ENCODE data around the gene LCE7A.
A peak's percentile ranks its signal among the peaks of the same experiment; 100 is the strongest.

LCE7A gene

GRCh38 chr1:152859696-152860095 lies at the start of gene LCE7A:
Gene LCE7A (plus strand): TSS chr1:152859996. CDS start chr1:152860698, 702 bp downstream.
- FAIRE-seq: no peak
- DNase-seq (ENCODE audit: extremely low spot score, insufficient read length, low read depth): no peak

GRCh38 chr1:152811050-152811449 lies 48.7 kb upstream of the LCE7A start:
- DNase-seq (ENCODE audit: extremely low spot score, insufficient read length, low read depth): no peak
- FAIRE-seq: no peak

DNA sequence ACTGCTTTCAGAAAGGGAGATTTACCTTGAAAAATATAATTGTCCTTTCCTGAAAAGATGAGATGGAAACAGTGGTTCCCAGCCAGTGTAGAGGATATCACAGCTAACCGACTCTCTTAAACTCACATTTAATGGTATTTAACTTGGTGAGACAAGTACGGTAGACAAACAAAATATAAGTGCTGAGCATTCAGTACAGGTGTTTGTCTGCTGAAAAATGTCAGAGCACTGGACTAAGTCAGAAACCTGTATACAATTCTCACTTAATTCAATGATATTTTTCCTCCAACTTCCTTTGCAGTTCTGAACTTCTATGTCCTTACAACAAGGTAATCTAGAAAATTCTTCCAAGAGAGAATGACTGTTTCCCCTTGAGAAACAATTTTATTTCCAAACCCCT lies 48.1 kb upstream of the LCE7A start, which contains the start of gene LCE1B:
LCE1B (plus strand) TSS at position 301 of the 400 bp plus-strand sequence. CDS start 476 bp downstream, outside the sequence.
- FAIRE-seq (no peak), DNase-seq (ENCODE audit: extremely low spot score, insufficient read length, low read depth) (no peak)

GRCh38 chr1:152817309-152817708 lies 42.5 kb upstream of the LCE7A start:
- FAIRE-seq: no peak
- DNase-seq (ENCODE audit: extremely low spot score, insufficient read length, low read depth): no peak

DNA sequence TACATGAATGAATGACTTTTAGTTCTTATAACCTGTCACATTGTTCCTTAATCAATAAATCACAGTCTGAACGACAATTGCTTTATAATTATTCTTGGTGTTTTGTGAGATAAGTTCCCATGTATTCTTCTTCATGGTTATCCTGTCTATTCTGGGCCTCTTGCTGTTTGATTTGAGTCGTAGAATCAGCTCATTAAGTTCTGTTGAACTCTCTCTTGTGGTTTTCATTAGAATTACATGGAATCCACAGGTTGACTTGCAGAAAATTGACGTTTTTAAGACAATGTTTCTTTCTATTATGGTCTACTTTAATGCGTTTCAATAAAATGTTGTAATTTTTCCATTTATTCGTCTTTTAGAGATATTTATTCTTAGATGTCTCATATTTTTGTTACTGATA lies 36.5 kb upstream of the LCE7A start:
- FAIRE-seq (no peak), DNase-seq (ENCODE audit: extremely low spot score, insufficient read length, low read depth) (no peak)

- FAIRE-seq (no peak), DNase-seq (ENCODE audit: extremely low spot score, insufficient read length, low read depth) (no peak)
Observed at GRCh38 chr1:152824964-152825363, 34.8 kb upstream of the LCE7A start.

GRCh38 chr1:152827173-152827572 lies 32.6 kb upstream of the LCE7A start, which contains the start of gene LCE1A:
Gene LCE1A (plus strand): TSS chr1:152827473. CDS start chr1:152827473, 0 bp downstream.
- DNase-seq (ENCODE audit: extremely low spot score, insufficient read length, low read depth): no peak
- FAIRE-seq: no peak

DNA sequence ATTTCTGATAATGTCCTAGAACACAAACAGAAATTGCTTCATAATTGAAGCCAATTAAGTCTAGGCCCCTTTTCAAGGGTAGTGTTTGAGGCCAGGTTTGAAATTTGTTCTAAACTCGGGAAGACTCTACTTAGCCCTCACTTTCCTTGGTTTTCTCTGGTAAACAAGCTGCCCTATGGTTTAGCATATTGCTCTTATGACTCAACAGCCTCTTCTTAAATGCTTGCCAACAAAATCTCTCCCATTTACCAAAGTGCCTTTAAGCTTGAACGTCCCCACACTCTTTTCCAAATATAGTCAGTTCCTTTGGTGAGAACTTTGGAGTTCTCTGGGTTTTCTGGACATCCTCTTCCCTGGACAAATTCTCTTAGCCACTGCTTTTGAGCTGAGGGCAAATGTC lies 22.9 kb upstream of the LCE7A start:
- DNase-seq (ENCODE audit: extremely low spot score, insufficient read length, low read depth) (no peak), FAIRE-seq (no peak)

- FAIRE-seq: no peak
Observed at GRCh38 chr1:152842556-152842955, 17.2 kb upstream of the LCE7A start, which contains the start of gene LCE6A. Gene LCE6A (plus strand): TSS chr1:152842856. CDS start chr1:152843521, 665 bp downstream.

GRCh38 chr1:152855661-152856060 lies 4.1 kb upstream of the LCE7A start:
- DNase-seq (ENCODE audit: extremely low spot score, insufficient read length, low read depth) (no peak), FAIRE-seq (no peak)

More at GRCh38 chr1:152842556-152842955, 17.2 kb upstream of the LCE7A start, which contains the start of gene LCE6A:
- DNase-seq (ENCODE audit: extremely low spot score, insufficient read length, low read depth): no peak

DNA sequence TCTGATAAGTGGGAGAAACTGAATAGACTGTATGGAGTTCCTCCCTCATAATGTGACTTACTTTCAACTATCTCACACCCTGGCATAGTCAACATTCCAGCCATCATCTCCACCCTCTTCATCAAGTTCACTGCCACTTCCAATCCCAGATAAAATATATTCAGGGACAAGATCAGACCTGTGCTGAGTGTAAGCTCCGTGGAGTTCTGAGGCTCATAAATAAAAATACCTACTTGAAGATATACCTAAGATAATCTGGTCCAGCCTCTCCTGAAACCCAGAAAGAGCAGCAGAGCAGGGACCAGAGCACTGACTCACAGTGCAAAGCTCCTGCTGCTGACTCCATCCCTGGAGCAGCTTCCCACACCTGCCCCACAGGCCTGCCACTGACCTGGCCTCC lies 1.7 kb upstream of the LCE7A start:
- DNase-seq (ENCODE audit: extremely low spot score, insufficient read length, low read depth) (no peak), FAIRE-seq (no peak)

- no peak for FAIRE-seq
Observed at GRCh38 chr1:152860129-152860528, 333 bp downstream of the LCE7A start.

GRCh38 chr1:152861374-152861773 lies 1.6 kb downstream of the LCE7A start:
- DNase-seq (ENCODE audit: extremely low spot score, insufficient read length, low read depth): no peak
- FAIRE-seq: no peak

More at GRCh38 chr1:152860129-152860528, 333 bp downstream of the LCE7A start:
- no peak for DNase-seq (ENCODE audit: extremely low spot score, insufficient read length, low read depth)

DNA sequence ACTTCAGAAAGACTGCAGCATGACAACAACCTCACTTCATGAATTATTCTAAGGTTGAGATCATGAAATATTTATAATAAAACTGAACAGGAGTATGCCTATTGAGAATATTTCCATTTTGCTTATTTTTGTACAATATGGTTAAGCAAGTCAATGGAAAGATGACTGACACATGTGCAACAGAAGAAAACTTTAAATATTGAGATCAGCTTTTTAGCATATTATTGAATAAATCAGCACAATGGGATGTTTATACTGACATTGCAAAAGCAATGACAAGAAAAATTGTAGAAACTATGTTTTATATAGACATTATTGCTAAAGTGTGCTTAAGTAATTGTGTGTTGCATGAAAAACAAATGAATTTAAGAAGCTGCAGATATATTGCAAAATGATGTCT lies 4.6 kb downstream of the LCE7A start:
- DNase-seq (ENCODE audit: extremely low spot score, insufficient read length, low read depth) (no peak), FAIRE-seq (no peak)

GRCh38 chr1:152866321-152866720 lies 6.5 kb downstream of the LCE7A start:
- FAIRE-seq: no peak
- DNase-seq (ENCODE audit: extremely low spot score, insufficient read length, low read depth): no peak

DNA sequence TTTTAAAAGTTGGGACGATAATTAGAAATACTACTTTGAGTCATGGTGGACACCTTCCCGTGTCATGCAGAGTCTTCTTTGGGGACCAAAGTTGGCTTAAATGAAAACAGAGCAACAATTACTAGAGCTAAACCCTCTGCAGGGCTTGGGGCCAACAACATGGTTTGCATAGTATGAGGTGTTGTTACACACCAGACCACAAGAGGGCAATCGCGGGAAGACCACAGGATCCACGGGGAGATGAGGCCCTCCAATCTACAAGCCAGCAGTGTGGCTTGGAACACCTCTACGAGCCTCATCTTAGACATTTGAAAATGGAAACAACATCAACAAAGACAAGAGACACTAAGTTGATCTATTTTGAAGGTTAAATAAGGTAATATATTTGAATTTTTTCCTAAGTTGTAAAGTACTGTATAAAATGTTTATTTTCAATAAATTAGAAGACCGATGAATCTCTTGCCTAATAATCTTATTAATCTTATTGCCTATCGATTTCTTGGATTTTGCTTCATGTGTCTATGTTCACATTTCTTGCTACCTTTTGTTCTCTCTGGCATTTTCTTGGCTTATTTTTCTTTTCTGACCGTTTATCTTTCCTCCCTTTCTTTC lies 10.1 kb downstream of the LCE7A start:
- peak; percentile 55 for DNase-seq (ENCODE audit: extremely low spot score, insufficient read length, low read depth)
- FAIRE-seq: peak; percentile 84

DNA sequence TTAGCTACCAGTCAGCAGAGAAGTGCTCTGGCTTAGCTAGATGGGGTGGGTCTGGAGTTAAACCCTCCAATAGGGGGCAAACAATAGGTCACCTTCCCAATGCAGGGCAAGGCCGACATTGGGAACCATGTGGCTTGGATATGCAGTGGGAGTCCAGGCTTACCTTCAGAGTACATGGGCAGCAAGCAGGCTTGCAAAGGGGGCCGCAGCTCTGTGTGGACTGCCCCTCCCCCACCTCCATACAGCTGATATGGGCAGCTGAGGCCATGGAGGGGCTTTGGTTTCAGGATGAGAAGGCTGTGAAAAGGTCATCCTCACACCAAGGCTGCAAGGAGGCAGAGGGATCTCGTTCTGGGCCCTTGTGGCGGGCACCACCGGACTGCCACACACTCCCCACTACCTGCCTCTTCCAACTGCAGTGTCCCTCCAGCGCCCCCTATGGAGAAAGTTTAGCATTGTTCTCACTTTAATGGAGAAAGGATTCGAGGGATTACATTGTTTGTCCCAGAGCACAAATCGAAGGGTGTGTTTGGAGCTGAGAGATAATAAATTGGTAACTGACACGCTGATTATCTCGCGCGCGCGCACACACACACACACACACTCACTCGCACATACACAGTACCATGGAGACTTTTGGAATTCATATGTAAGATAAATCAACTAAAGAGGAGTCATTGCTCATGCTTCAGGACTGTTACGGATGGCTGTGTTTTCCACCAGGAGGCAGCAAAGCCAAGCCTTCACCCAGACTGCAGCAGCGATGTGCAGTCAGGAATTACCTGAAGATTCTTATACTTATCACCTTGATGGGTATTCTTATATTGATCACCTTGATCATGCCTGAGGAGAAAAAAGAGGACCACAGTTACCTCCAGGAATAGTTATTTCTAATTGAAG lies 11.3 kb downstream of the LCE7A start:
- FAIRE-seq (no peak), DNase-seq (ENCODE audit: extremely low spot score, insufficient read length, low read depth) (no peak)

DNA sequence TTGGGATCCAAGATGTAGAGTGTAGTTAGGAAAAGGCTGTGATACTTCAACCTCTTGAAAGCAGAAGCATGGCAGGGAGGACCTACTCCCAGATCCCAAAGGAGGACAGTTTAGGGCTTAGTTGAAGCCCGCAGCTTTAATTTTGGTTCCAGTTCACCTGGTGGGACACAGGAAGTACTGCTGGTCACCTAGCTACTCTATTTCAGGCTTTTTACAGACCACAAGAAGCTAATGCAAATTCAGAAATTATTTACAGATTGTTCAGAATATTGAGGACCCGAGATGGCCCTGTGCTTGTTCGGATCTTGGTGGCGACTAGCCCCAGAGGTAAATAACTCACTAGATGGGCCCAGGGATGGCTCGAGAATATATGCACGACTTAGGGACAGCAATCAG lies 11.9 kb downstream of the LCE7A start:
- DNase-seq (ENCODE audit: extremely low spot score, insufficient read length, low read depth) (no peak), FAIRE-seq (no peak)

- no peak for DNase-seq (ENCODE audit: extremely low spot score, insufficient read length, low read depth)
- FAIRE-seq: no peak
Observed at GRCh38 chr1:152873495-152873894, 13.7 kb downstream of the LCE7A start.

DNA sequence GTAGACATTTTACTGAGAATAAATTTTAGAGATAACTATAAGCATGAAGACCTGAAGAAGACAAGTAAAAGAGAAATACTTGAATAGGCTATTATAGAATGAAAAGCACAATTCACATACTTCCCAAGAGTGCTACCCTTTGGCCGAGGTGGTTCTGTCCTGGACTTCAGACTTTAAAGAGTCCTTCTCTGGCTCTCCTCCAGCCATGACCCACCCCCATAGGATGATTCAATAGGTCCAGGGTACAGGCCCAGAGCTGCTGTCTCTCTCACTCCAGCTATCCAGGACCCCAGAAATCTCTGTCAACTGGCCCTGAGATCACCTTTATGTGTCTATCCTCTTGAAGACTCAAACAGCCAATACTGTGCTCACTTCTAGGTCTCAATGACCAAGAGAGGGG lies 17.0 kb downstream of the LCE7A start:
- no peak for DNase-seq (ENCODE audit: extremely low spot score, insufficient read length, low read depth)

DNA sequence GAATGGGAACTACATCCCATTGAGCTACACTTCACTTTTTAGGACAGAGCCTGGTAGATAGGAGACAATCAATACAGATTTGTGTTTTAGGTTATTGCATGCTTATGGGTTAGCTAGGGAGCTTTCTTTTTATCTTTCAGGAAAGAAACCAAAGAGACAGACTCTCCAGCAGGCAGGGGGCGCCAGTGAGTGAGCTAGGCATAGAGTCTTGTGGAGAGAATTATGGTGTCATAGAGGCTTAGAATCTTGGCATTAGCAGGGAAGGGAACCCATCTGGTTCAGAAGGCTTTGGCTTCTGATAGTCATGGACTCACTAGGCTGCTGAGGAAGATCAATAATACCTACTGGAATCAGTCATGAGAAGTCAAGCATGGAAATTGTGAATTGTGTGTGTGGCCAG lies 18.2 kb downstream of the LCE7A start, which contains the start of gene SMCP:
SMCP (plus strand) TSS at position 281 of the 400 bp plus-strand sequence. CDS start 6,101 bp downstream, outside the sequence.
- DNase-seq (ENCODE audit: extremely low spot score, insufficient read length, low read depth) (no peak), FAIRE-seq (no peak)

More for the DNA sequence above, 17.0 kb downstream of the LCE7A start:
- no peak for FAIRE-seq

Measured in GM18507 (cell line).